A549 (cell line): ENCODE measurements around the gene GGT1. TPM values are rescaled to one million over a fixed set of nuclear protein-coding genes. Genes with fewer than 3 reads are reported as not detected.
A peak's percentile ranks its signal among the peaks of the same experiment; 100 is the strongest.
"Not testable (repeated sequence)": the region's sequence is repeated elsewhere in the genome, so short reads cannot be mapped to it uniquely, and the experiment has no call there.

Experiments
- ATAC-seq, 2 experiments: fragments of 200-7000 bp in 1 of 2; fragments of >200 bp in 1 of 2; cut with Nextera tagmentation in 1 of 2; cut with Tn5 transposase in 1 of 2; 3 replicates each; pipeline versions ENCODE4 v1.8.0 to v1.9.1; 2018 to 2020; ENCODE audit warnings: mild to moderate bottlenecking in 1 of 2, moderate library complexity in 1 of 2
- CTCF ChIA-PET: fragments of 300-600 bp; sonication (Branson Sonifier 250); formaldehyde crosslinking; extraction: SDS; loops from one replicate; lab custom pipeline; 2021; ENCODE audit warnings: antibody characterized with exemption, inconsistent platforms; lab: Yijun Ruan, JAX
- POLR2A ChIA-PET: fragments of 350-600 bp; formaldehyde crosslinking; extraction: SDS; loops from one replicate; lab custom pipeline; 2021; ENCODE audit warnings: antibody characterized with exemption, inconsistent platforms; lab: Yijun Ruan, JAX
- DNase-seq, 2 experiments: peaks; one replicate each; pipeline versions ENCODE4 v3.0.0 to v3.0.0-alpha.2; 2011 to 2016; ENCODE audit warnings: low read depth in 1 of 2, low spot score in 1 of 2
- FAIRE-seq: peaks from 2 replicates; lab custom pipeline; 2011; peaks lifted over from hg19 to GRCh38; lab: Jason Lieb, UNC
- H3K27ac ChIP-seq, 2 experiments: fragments of >200 bp; sonication (Bioruptor Twin); formaldehyde crosslinking; 3 replicates each; pipeline ENCODE4 v1.5.1; 2016 to 2017
- H3K4me1 ChIP-seq: fragments of >200 bp; sonication (Bioruptor Twin); formaldehyde crosslinking; 3 replicates; pipeline ENCODE4 v1.6.1; 2016
- H3K4me2 ChIP-seq: fragments of >200 bp; sonication (Bioruptor Twin); formaldehyde crosslinking; 3 replicates; pipeline ENCODE4 v1.6.1; 2016
- H3K4me3 ChIP-seq: fragments of >200 bp; sonication (Bioruptor Twin); formaldehyde crosslinking; 3 replicates; pipeline ENCODE4 v1.5.1; 2016
- H3K9me3 ChIP-seq: fragments of >200 bp; sonication (Bioruptor Twin); formaldehyde crosslinking; 3 replicates; pipeline ENCODE4 v1.6.1; 2016
- ATOH8 ChIP-seq: fragments of 250-450 bp; sonication (Bioruptor Pico); IDR thresholded peaks from 2 replicates; pipeline ENCODE4 v1.5.0; 2020; ENCODE audit warnings: low read depth, mild to moderate bottlenecking, moderate library complexity
- EHF ChIP-seq: fragments of 250-450 bp; sonication (Bioruptor Pico); IDR thresholded peaks from 2 replicates; pipeline ENCODE4 v1.5.0; 2020; ENCODE audit warnings: mild to moderate bottlenecking
- ELK1 ChIP-seq: fragments of 150-350 bp; IDR thresholded peaks from 2 replicates; pipeline ENCODE4 v1.6.1; 2014; ENCODE audit warnings: low read depth, mild to moderate bottlenecking, low read length
- HDAC2 ChIP-seq: fragments of 200-600 bp; sonication (generic); IDR thresholded peaks from 2 replicates; pipeline ENCODE4 v1.6.1; 2016
- HOXA7 ChIP-seq: fragments of 250-450 bp; sonication (Bioruptor Pico); IDR thresholded peaks from 2 replicates; pipeline ENCODE4 v1.5.0; 2020; ENCODE audit warnings: mild to moderate bottlenecking, moderate library complexity
- JUNB ChIP-seq: fragments of >200 bp; sonication (Bioruptor Twin); formaldehyde crosslinking; IDR thresholded peaks from 2 replicates; pipeline ENCODE4 v1.6.1; 2016
- KDM1A ChIP-seq: fragments of 200-600 bp; sonication (generic); IDR thresholded peaks from 2 replicates; pipeline ENCODE4 v1.6.1; 2016; ENCODE audit warnings: low read depth, mild to moderate bottlenecking
- MAX ChIP-seq: IDR thresholded peaks from 2 replicates; pipeline ENCODE4 v1.6.1; 2012
- MYC ChIP-seq: IDR thresholded peaks from 2 replicates; pipeline ENCODE4 v1.6.1; 2012; ENCODE audit warnings: mild to moderate bottlenecking, inconsistent platforms, low read length, improper control_type of control experiment, borderline replicate concordance
- NR3C1 ChIP-seq: fragments of >200 bp; sonication (Bioruptor Twin); formaldehyde crosslinking; IDR thresholded peaks from 3 replicates; pipeline ENCODE4 v1.6.1; 2017
- PHF8 ChIP-seq: fragments of 200-600 bp; sonication (generic); IDR thresholded peaks from 2 replicates; pipeline ENCODE4 v1.6.1; 2016; ENCODE audit warnings: low read depth, mild to moderate bottlenecking, antibody characterized with exemption, moderate library complexity, borderline replicate concordance
- RCOR1 ChIP-seq: fragments of 150-350 bp; IDR thresholded peaks from 2 replicates; pipeline ENCODE4 v1.6.1; 2014; ENCODE audit warnings: antibody characterized with exemption, low read length, low read depth
- TFCP2L1 ChIP-seq: fragments of 250-450 bp; sonication (Bioruptor Pico); IDR thresholded peaks from 2 replicates; pipeline ENCODE4 v1.5.0; 2021; ENCODE audit warnings: mild to moderate bottlenecking
- ZFP36 ChIP-seq: fragments of 450-650 bp; IDR thresholded peaks from 2 replicates; pipeline ENCODE4 v1.6.1; 2014; ENCODE audit warnings: borderline replicate concordance; ENCODE audit not compliant: partially characterized antibody
- ZNF302 ChIP-seq: fragments of 250-450 bp; sonication (Bioruptor Pico); IDR thresholded peaks from 2 replicates; pipeline ENCODE4 v1.9.0; 2021; ENCODE audit warnings: inconsistent platforms, mild to moderate bottlenecking, moderate library complexity
- WGBS: methylation state at CpG from one replicate; pipeline ENCODE4 v1.1.6; 2017; ENCODE audit errors: missing lambda C conversion rate; 5-methylcytosine and 5-hydroxymethylcytosine counted together
- polyA minus RNA-seq: library from RNA; depleted of rRNA, polyadenylated mRNA; stranded (reverse); fragments of >200 nt; gene quantifications from 2 replicates; pipeline ENCODE4 v1.2.3, GENCODE V29; 2011; rRNA and poly(A)+ RNA removed
- polyA plus RNA-seq, 4 experiments: library from polyadenylated mRNA; depleted of rRNA in 3 of 4; stranded (reverse); fragments of >200 nt; fragmentation: RNase III in 1 of 4; extraction: RNeasy Plus Mini Kit Qiagen cat#74134 plus additional on column Dnase treatment in 1 of 4; gene quantifications; 2 replicates in 3 of 4; 3 replicates in 1 of 4; pipeline ENCODE4 v1.2.3, GENCODE V29; 2011 to 2017

The GGT1 gene
- 50.1 and 51.5 TPM in 2 replicates for polyA plus RNA-seq (2011; rRNA removed)
- polyA plus RNA-seq (2012; cell fraction: cytosol; rRNA removed) = 89.3 and 113 TPM in 2 replicates
- polyA plus RNA-seq (2012; cell fraction: nucleus; rRNA removed) = 325 and 377 TPM in 2 replicates
- polyA plus RNA-seq (2017; fragmentation: RNase III; extraction: RNeasy Plus Mini Kit Qiagen cat#74134 plus additional on column Dnase treatment) = 102 to 125 TPM (median 118 TPM) in 3 replicates
- polyA minus RNA-seq = 43.4 and 61.4 TPM in 2 replicates

- CTCF ChIA-PET, H3K9me3 ChIP-seq, FAIRE-seq: not testable (repeated sequence)
- peak within 1 kb of the TSS; percentile 87 to 94 for H3K27ac ChIP-seq
- ATAC-seq (peak in 1 of 2 experiments; percentile 9; a peak in 3 of 6 replicates), DNase-seq (peak in 1 of 2 experiments; percentile 43)
- H3K4me2 ChIP-seq = peak within 1 kb of the TSS; percentile 97
- peak within 1 kb of the TSS; percentile 58 for H3K4me3 ChIP-seq
- peaks cover 49% of the 10 kb centered on the region for H3K4me1 ChIP-seq
- 0 out of 2 replicates have a peak, but pooled peaks have one; percentile 64 for TF ChIP-seq HDAC2
- TF ChIP-seq MAX = peak; percentile 12; the same call in 1 of the 2 replicates
- TF ChIP-seq ZFP36 = peak; percentile 95
- peak; percentile 91 for TF ChIP-seq KDM1A
- 13% methylated on average over 3 of the region's 22 CpGs for WGBS
- POLR2A ChIA-PET = interaction anchor here (0.6 kb wide), 1 partner anchor 10 kb away, joined by 3 read pairs; the partner anchor contains the start of gene LRRC75B
Measured at GRCh38 chr22:24602847-24603769, at the start of gene GGT1. GGT1 (plus strand) TSS chr22:24603193; CDS start chr22:24611082, 7,889 bp downstream.

- no peak for DNase-seq
- Histone ChIP-seq H3K4me2 (peak overlapping the region; percentile 94), H3K27ac (peak overlapping the region; percentile 90 to 98; a peak in 5 of 6 replicates), H3K9me3 (no peaks in the 10 kb centered on the region), H3K4me3 (peak overlapping the region; percentile 99), H3K4me1 (peaks cover 49% of the 10 kb centered on the region)
- TF ChIP-seq ATOH8 (CRISPR knock-in tag) = no peak
- no peak for TF ChIP-seq EHF (CRISPR knock-in tag)
- TF ChIP-seq JUNB = no peak
- no peak for TF ChIP-seq NR3C1
- no peak for TF ChIP-seq PHF8
- no peak for TF ChIP-seq MYC
- TF ChIP-seq ELK1 = no peak
- no peak for TF ChIP-seq ZNF302 (CRISPR knock-in tag)
- TF ChIP-seq RCOR1 = no peak
- no peak for TF ChIP-seq HOXA7
- TF ChIP-seq TFCP2L1 (CRISPR knock-in tag) = no peak
- ATAC-seq = no peak
- no peak for FAIRE-seq
- POLR2A ChIA-PET = no interaction called here
- CTCF ChIA-PET = interaction anchor here (0.5 to 1.3 kb wide), 4 partner anchors 17 to 95 kb away, joined by 3 to 4 read pairs (median 4); no protein-coding TSS in a partner anchor
- WGBS = 87% methylated on average over 6 of the region's 12 CpGs
Measured at GRCh38 chr22:24553597-24554312, 49.2 kb upstream of the GGT1 start.
